Nucleus accumbens (tissue), 56 donors: Measurements from ENCODE around the gene RO60.
"Not testable (repeated sequence)": the region's sequence is repeated elsewhere in the genome, so short reads cannot be mapped to it uniquely, and the experiment has no call there.

ENCODE experiments used
- DNase-seq, 56 donors: peaks; one replicate each; lab custom pipeline; 2025; lab: John Stamatoyannopoulos, UW

The RO60 gene

DNA sequence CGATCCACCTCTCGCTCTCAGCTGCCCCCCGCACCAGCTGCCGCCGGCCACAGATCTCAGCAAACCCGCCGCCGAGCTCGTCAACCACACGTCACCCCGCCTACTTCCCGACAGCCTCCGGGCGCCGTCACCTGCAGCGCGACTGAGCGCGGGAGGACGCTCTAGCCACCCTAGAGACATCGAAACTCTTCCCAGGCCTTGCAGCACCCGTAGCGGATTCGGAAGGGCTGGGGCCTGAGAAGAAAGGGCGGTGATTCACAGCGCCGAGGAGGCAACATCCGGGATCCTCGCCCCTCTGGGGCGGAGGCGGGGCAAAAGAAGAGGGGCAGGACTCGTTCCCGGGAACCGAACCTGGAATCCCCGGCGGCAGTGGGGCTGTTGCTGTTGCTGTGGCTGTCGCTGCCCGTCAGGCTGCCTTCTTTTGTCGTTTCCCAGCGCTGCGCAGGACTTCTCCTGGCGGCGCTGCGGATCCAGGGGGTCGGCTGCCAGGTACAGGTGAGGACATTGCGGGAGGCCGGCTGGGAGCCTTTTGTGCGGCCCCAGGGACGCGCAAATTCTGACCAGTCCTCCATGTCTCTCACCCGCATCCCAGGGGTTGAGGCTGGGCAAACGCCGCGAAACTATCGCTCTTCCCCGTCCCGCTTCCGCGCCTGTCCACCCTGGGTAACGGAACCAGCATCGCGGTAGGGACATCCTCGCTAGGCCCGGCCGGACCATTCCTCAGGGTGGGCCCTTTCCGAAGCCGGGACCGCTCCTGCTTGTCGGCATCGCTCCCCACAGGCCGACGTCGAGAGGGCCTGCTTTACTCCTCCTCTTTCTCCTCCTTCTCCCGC lies at the start of gene RO60, which contains the start of gene UCHL5:
Gene RO60 (plus strand): TSS at position 331 of the 833 bp plus-strand sequence. CDS start 9,443 bp downstream, outside the sequence.
Gene UCHL5 (minus strand): TSS at position 79 of the 833 bp plus-strand sequence. CDS start 100 bp downstream, outside the sequence.
- DNase-seq: peak; percentile 65 to 99 (median 96)

DNA sequence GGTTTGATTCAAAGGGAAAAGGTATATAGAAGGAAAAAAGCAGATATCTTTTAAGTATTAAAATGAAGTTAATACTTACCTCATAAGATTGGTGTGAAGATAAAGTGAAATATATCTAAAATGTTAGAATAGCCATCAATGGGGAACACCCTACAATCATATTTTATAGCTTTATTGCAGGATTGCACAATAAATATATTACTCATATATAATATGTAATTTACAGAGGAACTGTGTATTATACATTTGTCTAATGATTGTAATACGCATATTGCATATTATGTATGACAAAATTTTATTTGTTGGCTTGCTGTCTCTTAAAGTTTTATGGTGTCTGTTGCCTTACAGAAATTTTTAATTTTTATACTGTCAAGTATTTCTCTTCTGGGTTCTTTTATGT lies 48.0 kb upstream of the RO60 start:
- no peak for DNase-seq

DNA sequence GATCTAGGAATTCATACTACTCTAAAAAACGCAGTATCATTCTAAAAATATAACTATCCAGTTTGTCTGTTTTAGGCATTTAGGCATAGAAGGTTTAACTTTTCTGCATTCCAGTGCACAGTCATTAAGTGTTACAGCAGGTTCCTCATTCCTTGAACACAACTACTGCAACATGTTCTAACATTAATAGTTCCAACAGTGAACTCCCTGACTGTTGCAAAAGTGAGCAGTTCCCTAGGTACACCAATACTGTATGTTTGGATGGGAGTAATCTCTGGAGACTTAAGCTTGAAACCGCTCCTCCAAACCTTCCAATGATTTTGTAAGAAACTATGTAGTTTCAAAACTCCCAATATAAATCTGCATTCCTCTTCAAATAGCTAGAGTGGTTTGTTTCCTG lies 46.4 kb upstream of the RO60 start:
- DNase-seq: no peak

- no peak for DNase-seq
These were observed 45.7 kb upstream of the RO60 start for GRCh38 chr1:193013707-193014106.

DNA sequence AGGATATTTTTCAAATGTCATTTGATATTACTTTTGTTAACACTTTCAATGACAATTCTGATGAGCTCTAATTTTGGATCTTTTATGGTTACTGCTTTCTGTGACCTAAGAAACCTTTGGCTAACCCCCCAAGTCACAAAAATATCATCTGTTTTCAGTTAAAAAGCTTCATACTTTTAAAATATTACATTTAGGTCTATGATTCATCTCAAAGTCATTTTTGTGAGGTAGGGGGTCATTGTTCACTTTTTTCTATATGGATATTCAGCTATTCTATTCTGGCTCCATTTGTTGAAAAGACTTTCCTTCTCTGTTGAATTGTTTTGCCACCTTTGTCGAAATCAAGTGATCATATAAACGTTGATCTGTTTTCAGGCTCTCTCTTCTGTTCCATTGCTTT lies 45.0 kb upstream of the RO60 start:
- DNase-seq: no peak

DNA sequence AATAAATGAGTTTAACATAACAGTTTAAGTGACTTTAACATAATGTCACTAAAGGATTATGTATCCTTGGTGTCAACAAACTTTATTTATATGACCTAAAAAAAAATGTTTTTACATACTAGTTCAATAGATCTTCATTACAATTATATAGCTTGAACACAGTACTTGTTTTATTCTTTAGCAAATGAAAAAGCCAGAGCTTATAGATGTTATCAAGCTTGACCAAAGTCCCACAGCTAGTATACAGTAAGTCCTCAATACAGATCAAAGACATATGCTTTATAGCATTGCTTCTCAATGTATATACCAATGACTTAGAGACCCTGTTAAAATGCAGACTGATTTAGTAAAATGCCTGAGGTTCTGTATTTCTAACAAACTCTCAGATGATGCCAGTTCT lies 42.6 kb upstream of the RO60 start:
- DNase-seq: no peak

- DNase-seq: no peak
These were observed 39.9 kb upstream of the RO60 start for GRCh38 chr1:193019442-193020026.

- no peak for DNase-seq
These were observed 34.2 kb upstream of the RO60 start for GRCh38 chr1:193025218-193025617.

DNA sequence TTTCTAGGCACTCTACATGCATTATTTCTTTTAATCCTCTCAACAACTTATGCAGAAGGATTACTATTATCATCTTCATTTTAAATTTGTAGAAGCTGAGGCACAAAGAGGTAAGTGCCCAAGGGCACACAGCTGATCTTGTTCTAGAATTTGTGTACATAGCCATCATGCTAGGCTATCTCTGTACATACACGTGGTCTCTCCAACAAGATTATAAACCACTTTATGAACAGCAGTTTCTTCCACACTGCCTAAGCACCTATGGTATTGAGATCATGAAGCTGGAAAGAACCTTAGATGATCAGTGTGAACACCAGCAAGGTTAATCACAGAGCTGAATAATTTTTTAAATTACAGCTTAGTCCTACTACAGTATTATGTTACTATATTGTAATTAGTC lies 29.1 kb upstream of the RO60 start:
- DNase-seq: no peak

DNA sequence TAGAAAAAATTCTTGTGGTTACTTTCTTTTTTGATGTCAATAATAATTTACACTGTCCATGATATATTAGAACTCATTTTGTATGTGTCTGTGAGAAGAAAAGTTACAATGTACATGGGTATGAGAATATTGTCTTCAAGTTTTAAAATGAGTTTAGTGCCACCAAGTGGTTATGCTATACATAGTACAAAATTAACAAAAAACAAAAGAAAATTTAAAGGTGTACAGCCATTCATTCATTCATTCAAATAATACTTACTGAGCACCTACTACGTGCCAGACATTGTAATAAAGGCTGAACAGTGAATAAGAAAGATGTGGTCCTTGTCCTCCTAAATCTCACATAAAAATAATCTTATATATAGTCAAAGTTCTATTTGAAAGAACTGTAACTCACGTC lies 28.0 kb upstream of the RO60 start:
- DNase-seq: no peak

DNA sequence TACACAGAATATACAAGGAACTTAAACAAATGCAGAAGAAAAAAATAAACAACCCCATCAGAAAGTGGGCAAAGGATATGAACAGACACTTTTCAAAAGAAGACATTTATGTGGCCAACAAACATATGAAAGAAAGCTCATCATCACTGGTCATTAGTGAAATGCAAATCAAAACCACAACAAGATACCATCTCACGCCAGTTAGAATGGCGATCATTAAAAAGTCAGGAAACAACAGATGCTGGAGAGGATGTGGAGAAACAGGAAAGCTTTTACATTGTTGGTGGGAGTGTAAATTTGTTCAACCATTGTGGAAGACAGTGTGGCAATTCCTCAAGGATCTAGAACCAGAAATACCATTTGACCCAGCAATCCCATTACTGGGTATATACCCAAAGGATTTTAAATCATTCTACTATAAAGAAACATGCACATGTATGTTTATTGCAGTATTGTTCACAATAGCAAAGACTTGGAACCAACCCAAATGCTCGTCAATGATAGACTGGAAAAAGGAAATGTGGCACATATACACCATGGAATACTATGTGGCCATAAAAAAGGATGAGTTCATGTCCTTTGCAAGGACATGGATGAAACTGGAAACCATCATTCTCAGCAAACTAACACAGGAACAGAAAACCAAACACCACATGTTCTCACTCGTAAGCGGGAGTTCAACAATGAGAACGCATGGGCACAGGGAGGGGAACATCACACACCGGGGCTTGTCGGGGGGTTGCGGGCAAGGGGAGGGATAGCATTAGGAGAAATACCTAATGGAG lies 26.6 kb upstream of the RO60 start:
- DNase-seq: not testable (repeated sequence)

- no peak for DNase-seq
These were observed 25.8 kb upstream of the RO60 start for GRCh38 chr1:193033610-193034009.

GRCh38 chr1:193036337-193037047 lies 22.9 kb upstream of the RO60 start:
- no peak for DNase-seq

DNA sequence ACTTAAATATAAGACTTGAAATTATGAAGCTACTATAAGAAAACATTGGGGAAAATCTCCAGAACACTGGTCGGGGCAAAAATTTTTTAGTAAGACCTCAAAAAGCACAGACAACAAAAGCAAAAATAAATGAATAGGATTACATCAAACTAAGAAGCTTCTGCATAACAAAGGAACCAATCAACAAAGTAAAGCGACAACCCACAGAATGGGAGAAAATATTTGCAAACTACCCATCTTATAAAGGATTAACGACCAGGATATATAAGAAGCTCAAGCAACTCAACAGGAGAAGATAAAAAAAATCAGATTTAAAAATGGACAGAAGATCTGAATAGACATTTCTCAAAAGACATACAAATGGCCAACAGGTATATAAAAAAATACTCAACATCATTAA lies 19.4 kb upstream of the RO60 start:
- DNase-seq: no peak

- DNase-seq: no peak
These were observed 16.4 kb upstream of the RO60 start for GRCh38 chr1:193042766-193043691.

DNA sequence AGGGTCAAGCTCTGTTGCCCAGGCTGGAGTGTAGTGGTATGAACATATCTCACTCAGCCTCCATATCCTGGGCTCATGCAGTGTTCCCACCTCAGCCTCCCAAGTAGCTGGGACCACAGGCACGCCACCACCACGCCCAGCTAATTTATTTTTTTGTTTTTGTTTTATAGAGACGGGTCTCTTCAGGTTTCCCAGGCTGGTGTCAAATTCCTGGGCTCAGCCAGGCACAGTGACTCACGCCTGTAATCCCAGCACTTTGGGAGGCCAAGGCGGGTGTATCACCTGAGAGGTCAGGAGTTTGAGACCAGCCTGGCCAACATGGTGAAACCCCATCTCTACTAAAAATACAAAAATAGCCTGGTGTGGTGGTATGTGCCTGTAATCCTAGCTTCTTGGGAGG lies 10.5 kb upstream of the RO60 start:
- not testable (repeated sequence) for DNase-seq

- no peak for DNase-seq
These were observed 5.2 kb upstream of the RO60 start for GRCh38 chr1:193054169-193054675.

GRCh38 chr1:193058529-193059281 lies 707 bp upstream of the RO60 start:
- peak in 14 of 56 donors; percentile 5 to 62 (median 32) for DNase-seq

DNA sequence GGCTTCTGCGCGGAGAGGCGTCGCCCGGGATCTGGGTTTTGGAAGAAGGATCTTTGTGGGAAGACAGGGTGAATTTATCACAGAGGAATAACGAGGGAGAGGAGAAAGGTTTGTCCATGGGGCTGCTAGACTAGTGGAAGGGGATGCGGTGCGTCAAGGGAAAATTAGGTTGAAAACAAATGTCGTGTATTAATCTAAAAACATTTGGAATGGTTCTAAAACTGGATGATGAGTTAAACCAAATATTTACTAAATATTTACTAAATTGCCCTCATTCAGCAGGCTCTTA lies 647 bp downstream of the RO60 start:
- no peak for DNase-seq
